Muscle layer of duodenum (tissue), 2 donors: ENCODE results near the gene ZFP64.

ENCODE experiments used
- H3K27ac ChIP-seq: one replicate; pipeline ENCODE4 v1.7.0; 2013; ENCODE audit warnings: mild to moderate bottlenecking, low read length
- H3K27me3 ChIP-seq: one replicate; pipeline ENCODE4 v1.7.0; 2013; ENCODE audit warnings: low read depth, mild to moderate bottlenecking, control low read depth, low read length
- H3K36me3 ChIP-seq, 2 donors: one replicate each; pipeline ENCODE4 v1.7.0; 2013; ENCODE audit warnings: low read length in 2 of 2, control low read depth in 1 of 2, mild to moderate bottlenecking in 1 of 2; ENCODE audit not compliant: insufficient read depth in 2 of 2, control insufficient read depth in 1 of 2
- H3K4me1 ChIP-seq, 2 donors: one replicate each; pipeline ENCODE4 v1.7.0; 2013; ENCODE audit warnings: low read length in 2 of 2, mild to moderate bottlenecking in 2 of 2, control low read depth in 1 of 2, moderate library complexity in 1 of 2; ENCODE audit not compliant: insufficient read depth in 2 of 2, control insufficient read depth in 1 of 2
- H3K4me3 ChIP-seq, 2 donors: one replicate each; pipeline ENCODE4 v1.7.0; 2013; ENCODE audit warnings: low read length in 2 of 2, low read depth in 1 of 2, mild to moderate bottlenecking in 1 of 2
- H3K9me3 ChIP-seq, 2 donors: one replicate each; pipeline ENCODE4 v1.7.0; 2013; ENCODE audit warnings: low read length in 2 of 2, control low read depth in 1 of 2, mild to moderate bottlenecking in 1 of 2; ENCODE audit not compliant: control insufficient read depth in 1 of 2
- donor health status: healthy.

The ZFP64 gene

GRCh38 chr20:52103335-52103912, 88.2 kb downstream of the ZFP64 start:
- no peaks in the 10 kb centered on the region for H3K36me3 ChIP-seq
- H3K4me3 ChIP-seq, result peak overlapping the region; percentile 44 to 66
- H3K4me1 ChIP-seq, result peaks cover 4 to 30% of the 10 kb centered on the region in 2 donors
- H3K9me3 ChIP-seq, result no peaks in the 10 kb centered on the region
- peaks cover 19% of the 10 kb centered on the region for H3K27me3 ChIP-seq
- H3K27ac ChIP-seq, result no peak overlapping the region

DNA sequence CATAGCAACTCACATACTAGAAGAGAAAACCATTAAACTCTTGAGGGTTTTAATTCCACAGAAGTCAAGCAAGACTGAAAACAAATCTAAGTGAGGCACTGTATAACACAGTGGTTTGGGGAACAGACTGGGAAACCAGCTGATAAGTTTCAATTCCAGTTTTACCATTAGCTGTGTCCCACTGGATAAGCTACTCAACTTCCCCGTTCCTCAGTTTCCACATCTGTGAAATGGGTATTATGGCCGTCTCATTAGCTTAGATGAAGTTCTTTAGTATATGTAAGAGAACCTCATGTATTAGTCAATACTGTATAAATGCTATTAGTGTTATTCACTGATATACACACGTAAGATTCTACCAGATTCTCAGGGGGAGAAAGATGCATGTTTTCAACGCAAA, 89.0 kb downstream of the ZFP64 start:
- Histone ChIP-seq H3K36me3 (no peaks in the 10 kb centered on the region), H3K4me1 (peaks cover 4 to 30% of the 10 kb centered on the region in 2 donors), H3K9me3 (no peaks in the 10 kb centered on the region), H3K27ac (no peak overlapping the region), H3K27me3 (peaks cover 19% of the 10 kb centered on the region), H3K4me3 (no peak overlapping the region)

DNA sequence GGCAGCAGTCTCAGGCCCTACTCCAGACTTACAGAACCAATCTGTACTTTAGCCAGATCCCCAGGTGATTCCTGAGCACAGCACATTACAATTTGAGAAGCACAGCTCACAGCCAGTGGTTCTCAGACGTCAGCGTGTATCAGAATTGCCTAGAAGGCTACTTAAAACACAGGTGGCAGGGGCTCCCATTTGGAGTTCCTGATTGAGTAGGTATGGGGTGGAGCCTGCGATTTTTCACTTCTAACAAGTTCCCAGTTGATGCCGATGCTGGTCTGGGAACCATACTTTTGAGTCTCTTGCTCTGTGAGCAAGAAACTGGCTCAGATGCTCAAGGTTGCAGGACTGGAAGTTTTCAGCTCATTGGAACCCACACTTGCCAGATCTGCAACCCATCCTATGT, 89.5 kb downstream of the ZFP64 start:
- no peaks in the 10 kb centered on the region for H3K36me3 ChIP-seq
- H3K27ac ChIP-seq, result no peak overlapping the region
- peaks cover 4 to 30% of the 10 kb centered on the region in 2 donors for H3K4me1 ChIP-seq
- H3K4me3 ChIP-seq, result no peak overlapping the region
- H3K9me3 ChIP-seq, result no peaks in the 10 kb centered on the region
- H3K27me3 ChIP-seq, result peaks cover 19% of the 10 kb centered on the region
